CD4-positive, alpha-beta memory T cell (primary cell): ENCODE results near the gene RASSF3. TPM values are rescaled to one million over a fixed set of nuclear protein-coding genes. Genes with fewer than 3 reads are reported as not detected.

Source experiments
- CTCF ChIA-PET: fragments of 350-600 bp; sonication (Branson Sonifier 250); formaldehyde crosslinking; loops from one replicate; lab custom pipeline; 2021; ENCODE audit warnings: inconsistent platforms; ENCODE audit not compliant: partially characterized antibody; lab: Charles Lee
- POLR2A ChIA-PET: fragments of 350-600 bp; sonication (Branson Sonifier 250); formaldehyde crosslinking; loops from one replicate; lab custom pipeline; 2021; ENCODE audit not compliant: partially characterized antibody; lab: Charles Lee
- DNase-seq, 5 donors: peaks; one replicate each; pipeline versions ENCODE4 v3.0.0 to v3.0.0-alpha.2; 2020 to 2022; ENCODE audit warnings: mixed read lengths in 1 of 5
- H3K27ac ChIP-seq: one replicate; pipeline ENCODE4 v1.7.0; 2013; ENCODE audit warnings: low read depth, low read length
- H3K27me3 ChIP-seq: 2 replicates; pipeline ENCODE4 v1.7.0; 2013; ENCODE audit warnings: mild to moderate bottlenecking, low read length, moderate library complexity; ENCODE audit not compliant: insufficient read depth
- H3K36me3 ChIP-seq: 2 replicates; pipeline ENCODE4 v1.7.0; 2013; ENCODE audit warnings: mild to moderate bottlenecking, low read length, moderate library complexity; ENCODE audit not compliant: insufficient read depth
- H3K4me1 ChIP-seq: 2 replicates; pipeline ENCODE4 v1.7.0; 2013; ENCODE audit warnings: mild to moderate bottlenecking, low read length, moderate library complexity; ENCODE audit not compliant: insufficient read depth
- H3K4me3 ChIP-seq, 2 donors: one replicate each; pipeline ENCODE4 v1.7.0; 2013; ENCODE audit warnings: low read length in 2 of 2, mild to moderate bottlenecking in 1 of 2
- H3K9me3 ChIP-seq, 2 donors: one replicate each; pipeline ENCODE4 v1.7.0; 2013; ENCODE audit warnings: low read length in 2 of 2, control low read depth in 1 of 2; ENCODE audit not compliant: control insufficient read depth in 1 of 2
- H3K27ac Mint-ChIP-seq, 7 donors: one replicate each; pipeline ENCODE4 v1.8.0; 2020 to 2021; ENCODE audit warnings: mixed read lengths in 7 of 7, mild to moderate bottlenecking in 6 of 7, inconsistent platforms in 3 of 7, moderate library complexity in 3 of 7
- H3K27me3 Mint-ChIP-seq, 2 donors: one replicate each; pipeline ENCODE4 v1.8.0; 2020 to 2021; ENCODE audit warnings: mixed read lengths in 2 of 2
- H3K36me3 Mint-ChIP-seq, 2 donors: one replicate each; pipeline ENCODE4 v1.8.0; 2020 to 2021; ENCODE audit warnings: mixed read lengths in 2 of 2, inconsistent platforms in 1 of 2, mild to moderate bottlenecking in 1 of 2
- H3K4me1 Mint-ChIP-seq, 4 donors: one replicate each; pipeline ENCODE4 v1.8.0; 2020 to 2021; ENCODE audit warnings: mixed read lengths in 4 of 4, mild to moderate bottlenecking in 1 of 4
- H3K4me3 Mint-ChIP-seq, 8 donors: one replicate each; pipeline ENCODE4 v1.8.0; 2020 to 2021; ENCODE audit warnings: mixed read lengths in 8 of 8, mild to moderate bottlenecking in 7 of 8, moderate library complexity in 6 of 8, inconsistent platforms in 3 of 8
- H3K9me3 Mint-ChIP-seq, 8 donors: one replicate each; pipeline ENCODE4 v1.8.0; 2020 to 2021; ENCODE audit warnings: mixed read lengths in 8 of 8, mild to moderate bottlenecking in 5 of 8, inconsistent platforms in 3 of 8, moderate library complexity in 1 of 8
- intact Hi-C: fragments of 100-400 bp; cut with micrococcal nuclease; formaldehyde crosslinking; loops from one replicate; pipeline ENCODE4 v1.15.1; 2023
- polyA plus RNA-seq, 2 donors: library from polyadenylated mRNA; unstranded; fragments of 300-500 nt; fragmentation: Illumina TruSeq; gene quantifications; one replicate each; pipeline ENCODE4 v1.2.3, GENCODE V29; 2021
- total RNA-seq, 2 experiments: library from RNA; stranded (reverse); gene quantifications; one replicate each; pipeline ENCODE4 v1.2.3, GENCODE V29; 2021

RASSF3 gene
- total and polyA plus RNA-seq, 4 experiments from 2014 or later = 5.2 to 159 (median 85.7) TPM

DNA sequence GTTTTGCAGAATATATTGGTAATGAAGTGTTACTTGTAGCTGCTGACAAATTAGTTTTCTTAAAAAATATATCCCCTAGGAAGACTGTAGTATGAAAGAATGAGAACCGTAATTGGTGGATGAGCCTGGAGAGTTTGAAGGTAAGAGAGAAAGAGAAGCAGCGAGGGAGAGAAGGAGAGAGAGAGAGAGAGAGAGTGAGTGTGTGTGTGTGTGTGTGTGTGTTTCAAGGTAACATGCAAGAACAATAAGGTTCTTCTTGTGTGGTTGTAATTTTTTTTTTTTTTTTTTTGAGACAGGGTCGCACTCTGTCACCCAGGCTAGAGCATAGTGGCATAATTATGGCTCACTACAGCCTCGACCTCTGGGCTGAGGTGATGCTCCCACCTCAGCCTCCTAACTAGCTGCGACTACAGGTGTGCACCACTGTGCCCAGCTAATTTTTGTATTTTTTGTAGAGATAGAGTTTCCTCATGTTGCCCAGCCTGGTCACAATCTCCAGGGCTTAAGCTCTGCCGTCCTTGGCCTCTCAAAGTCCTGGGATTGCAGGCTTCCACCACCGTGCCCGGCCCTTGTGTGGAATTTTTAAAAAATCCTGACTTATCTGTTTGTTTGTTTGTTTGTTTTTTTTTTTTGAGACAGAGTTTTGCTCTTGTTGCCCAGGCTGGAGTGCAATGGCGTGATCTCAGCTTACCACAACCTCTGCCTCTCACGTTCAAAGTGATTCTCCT, 73.7 kb downstream of the RASSF3 start:
- ChIA-PET CTCF (interaction anchor here (0.7 to 9.7 kb wide), 16 partner anchors 11 to 135 kb away, joined by 3 to 85 read pairs (median 5); no protein-coding TSS in a partner anchor), POLR2A (interaction anchor here (0.5 to 15.6 kb wide), 11 partner anchors 9 to 241 kb away, joined by 3 to 405 read pairs (median 7); partner anchors contain the start of gene RASSF3)
- Histone ChIP-seq H3K27ac (peak overlapping the region; percentile 59), H3K4me3 (peak overlapping the region in 1 of 2 donors; percentile 6), H3K36me3 (peaks cover 14% of the 10 kb centered on the region), H3K27me3 (no peaks in the 10 kb centered on the region), H3K4me1 (peaks cover 100% of the 10 kb centered on the region), H3K9me3 (no peaks in the 10 kb centered on the region)
- peaks cover 0 to 5% (median 0%) of the 10 kb centered on the region in 8 donors for H3K9me3 Mint-ChIP-seq
- no peak for DNase-seq
- intact Hi-C loops = loop anchor here (1.0 kb wide), 4 partner anchors 10 to 75 kb away; no protein-coding TSS in a partner anchor
- H3K4me1 Mint-ChIP-seq = peaks cover 64 to 92% (median 82%) of the 10 kb centered on the region in 4 donors
- H3K36me3 Mint-ChIP-seq = peaks cover 47 to 62% of the 10 kb centered on the region in 2 donors
- no peaks in the 10 kb centered on the region for H3K27me3 Mint-ChIP-seq
- H3K4me3 Mint-ChIP-seq = peak overlapping the region; percentile 58 to 79 (median 74)
- peak overlapping the region; percentile 95 to 97 (median 97) for H3K27ac Mint-ChIP-seq

GRCh38 chr12:64685050-64685449, 74.8 kb downstream of the RASSF3 start:
- H3K36me3 Mint-ChIP-seq = peaks cover 53 to 62% of the 10 kb centered on the region in 2 donors

GRCh38 chr12:64685605-64686004, 75.3 kb downstream of the RASSF3 start:
- Mint-ChIP-seq H3K27ac (peak overlapping the region; percentile 95 to 97 (median 97)), H3K9me3 (peaks cover 0 to 2% (median 0%) of the 10 kb centered on the region in 8 donors), H3K4me3 (peak overlapping the region in 7 of 8 donors; percentile 5 to 79 (median 53)), H3K4me1 (peaks cover 60 to 86% (median 75%) of the 10 kb centered on the region in 4 donors), H3K27me3 (no peaks in the 10 kb centered on the region), H3K36me3 (peaks cover 53 to 66% of the 10 kb centered on the region in 2 donors)
- Histone ChIP-seq H3K27ac (peak overlapping the region; percentile 59), H3K4me3 (peak overlapping the region in 1 of 2 donors; percentile 6), H3K4me1 (peaks cover 91% of the 10 kb centered on the region), H3K27me3 (no peaks in the 10 kb centered on the region), H3K36me3 (peaks cover 19% of the 10 kb centered on the region), H3K9me3 (no peaks in the 10 kb centered on the region)
- intact Hi-C loops = no loop called here
- no peak for DNase-seq
- POLR2A ChIA-PET = interaction anchor here (1.5 to 15.6 kb wide), 6 partner anchors 8 to 86 kb away, joined by 3 to 405 read pairs (median 160); partner anchors contain the start of gene RASSF3
- CTCF ChIA-PET = interaction anchor here (1.0 to 9.7 kb wide), 5 partner anchors 12 to 86 kb away, joined by 3 to 85 read pairs (median 5); no protein-coding TSS in a partner anchor

More at GRCh38 chr12:64685050-64685449, 74.8 kb downstream of the RASSF3 start:
- Mint-ChIP-seq H3K27ac (peak overlapping the region; percentile 95 to 97 (median 97)), H3K9me3 (peaks cover 0 to 2% (median 0%) of the 10 kb centered on the region in 8 donors), H3K4me3 (peak overlapping the region; percentile 50 to 79 (median 70)), H3K27me3 (no peaks in the 10 kb centered on the region), H3K4me1 (peaks cover 62 to 87% (median 77%) of the 10 kb centered on the region in 4 donors)
- Histone ChIP-seq H3K9me3 (no peaks in the 10 kb centered on the region), H3K36me3 (peaks cover 19% of the 10 kb centered on the region), H3K27ac (peak overlapping the region; percentile 59), H3K27me3 (no peaks in the 10 kb centered on the region), H3K4me1 (peaks cover 97% of the 10 kb centered on the region), H3K4me3 (no peak overlapping the region)
- ChIA-PET CTCF (interaction anchor here (1.0 to 9.7 kb wide), 11 partner anchors 12 to 136 kb away, joined by 3 to 85 read pairs (median 6); no protein-coding TSS in a partner anchor), POLR2A (interaction anchor here (0.6 to 15.6 kb wide), 9 partner anchors 8 to 85 kb away, joined by 3 to 405 read pairs (median 8); partner anchors contain the start of gene RASSF3)
- DNase-seq = peak in 1 of 5 donors; percentile 57
- intact Hi-C loops = no loop called here

DNA sequence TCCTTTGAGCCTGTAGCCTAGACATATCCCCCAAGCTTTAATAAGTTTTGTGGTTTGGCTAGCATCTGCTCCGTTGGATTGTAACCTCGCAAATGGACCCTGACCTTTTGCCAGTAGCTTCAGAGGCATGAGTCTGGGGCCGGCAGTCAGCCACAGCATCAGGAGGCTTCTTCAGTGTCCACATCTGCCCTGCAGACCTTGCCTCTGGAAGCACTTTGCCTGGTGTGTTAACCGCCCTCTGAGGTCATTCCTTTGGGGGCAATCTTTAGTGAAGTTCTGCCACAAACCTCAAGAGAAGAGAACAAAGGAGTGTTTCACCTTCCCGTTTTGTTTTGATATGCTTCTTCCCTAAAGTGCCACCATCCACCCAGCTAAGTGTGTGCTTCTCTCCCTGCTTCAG, 77.5 kb downstream of the RASSF3 start:
- ChIA-PET POLR2A (interaction anchor here (1.2 to 12.4 kb wide), 6 partner anchors 9 to 138 kb away, joined by 3 to 231 read pairs (median 78); partner anchors contain the start of gene RASSF3), CTCF (interaction anchor here (0.9 to 2.6 kb wide), 3 partner anchors 10 to 87 kb away, joined by 3 to 18 read pairs (median 4); no protein-coding TSS in a partner anchor)
- Histone ChIP-seq H3K4me1 (peaks cover 87% of the 10 kb centered on the region), H3K36me3 (peaks cover 31% of the 10 kb centered on the region), H3K4me3 (no peak overlapping the region), H3K27me3 (no peaks in the 10 kb centered on the region), H3K9me3 (no peaks in the 10 kb centered on the region), H3K27ac (peak overlapping the region; percentile 19)
- H3K9me3 Mint-ChIP-seq = peaks cover 0 to 2% (median 0%) of the 10 kb centered on the region in 8 donors
- peaks cover 60 to 83% (median 71%) of the 10 kb centered on the region in 4 donors for H3K4me1 Mint-ChIP-seq
- peaks cover 61 to 71% of the 10 kb centered on the region in 2 donors for H3K36me3 Mint-ChIP-seq
- no peaks in the 10 kb centered on the region for H3K27me3 Mint-ChIP-seq
- H3K4me3 Mint-ChIP-seq = peak overlapping the region; percentile 5 to 71 (median 67)
- peak overlapping the region; percentile 48 to 97 (median 88) for H3K27ac Mint-ChIP-seq
- intact Hi-C loops = no loop called here
- no peak for DNase-seq

DNA sequence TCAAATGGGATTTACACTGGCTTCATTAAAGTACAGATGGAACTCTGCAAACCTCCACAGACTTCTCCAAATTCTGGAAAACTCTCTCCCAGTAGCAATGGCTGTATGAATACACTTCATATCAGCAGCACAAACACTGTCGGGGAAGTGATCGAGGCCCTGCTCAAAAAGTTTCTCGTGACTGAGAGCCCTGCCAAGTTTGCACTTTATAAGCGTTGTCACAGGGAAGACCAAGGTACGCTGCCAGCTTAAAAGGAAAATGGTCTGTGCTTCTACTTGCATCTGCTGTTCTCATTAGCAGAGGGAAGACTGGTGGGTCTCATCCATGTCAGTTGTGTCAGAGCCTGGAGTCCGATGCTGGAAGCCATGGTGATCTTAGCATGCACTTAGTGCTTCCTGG, 77.9 kb downstream of the RASSF3 start:
- Histone ChIP-seq H3K4me1 (peaks cover 87% of the 10 kb centered on the region), H3K27ac (peak overlapping the region; percentile 19), H3K36me3 (peaks cover 31% of the 10 kb centered on the region), H3K4me3 (no peak overlapping the region), H3K9me3 (no peaks in the 10 kb centered on the region), H3K27me3 (no peaks in the 10 kb centered on the region)
- ChIA-PET POLR2A (interaction anchor here (0.8 to 12.4 kb wide), 8 partner anchors 9 to 139 kb away, joined by 3 to 231 read pairs (median 10); partner anchors contain the start of gene RASSF3), CTCF (interaction anchor here (0.9 to 16.0 kb wide), 12 partner anchors 9 to 143 kb away, joined by 3 to 252 read pairs (median 6); no protein-coding TSS in a partner anchor)
- intact Hi-C loops = no loop called here
- no peaks in the 10 kb centered on the region for H3K27me3 Mint-ChIP-seq
- H3K9me3 Mint-ChIP-seq = peaks cover 0 to 2% (median 0%) of the 10 kb centered on the region in 8 donors
- peaks cover 62 to 71% of the 10 kb centered on the region in 2 donors for H3K36me3 Mint-ChIP-seq
- peak overlapping the region; percentile 48 to 97 (median 88) for H3K27ac Mint-ChIP-seq
- peaks cover 59 to 83% (median 71%) of the 10 kb centered on the region in 4 donors for H3K4me1 Mint-ChIP-seq
- peak overlapping the region in 7 of 8 donors; percentile 52 to 71 (median 69) for H3K4me3 Mint-ChIP-seq
- DNase-seq = no peak

DNA sequence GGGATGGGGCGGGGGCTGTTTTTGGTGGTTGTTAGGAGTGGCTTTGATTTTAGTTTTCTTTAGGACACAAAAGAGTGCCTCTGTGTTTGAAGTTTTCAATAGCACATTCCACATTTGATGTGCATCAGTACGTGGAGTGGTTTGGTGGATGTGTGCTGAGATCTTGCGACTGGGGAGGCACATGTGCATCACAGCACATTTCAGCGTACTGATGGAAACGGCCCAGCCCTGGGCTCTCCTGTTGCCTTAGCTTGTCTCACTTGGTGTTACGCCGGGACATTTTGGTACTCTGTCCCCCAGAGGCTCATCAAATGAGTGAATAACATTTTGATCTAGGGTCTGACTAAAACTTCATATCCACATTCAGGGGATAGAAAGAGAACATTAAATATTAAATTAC, 78.4 kb downstream of the RASSF3 start:
- H3K27ac ChIP-seq = peak overlapping the region; percentile 19
- H3K36me3 Mint-ChIP-seq = peaks cover 65 to 69% of the 10 kb centered on the region in 2 donors

More for the DNA sequence above, 78.4 kb downstream of the RASSF3 start:
- Mint-ChIP-seq H3K27me3 (no peaks in the 10 kb centered on the region), H3K4me3 (peak overlapping the region in 7 of 8 donors; percentile 52 to 71 (median 69)), H3K4me1 (peaks cover 56 to 83% (median 68%) of the 10 kb centered on the region in 4 donors), H3K9me3 (peaks cover 0 to under 1% (median 0%) of the 10 kb centered on the region in 8 donors), H3K27ac (peak overlapping the region; percentile 48 to 97 (median 88))
- no peak for DNase-seq
- intact Hi-C loops = no loop called here
- ChIA-PET CTCF (interaction anchor here (0.9 to 16.0 kb wide), 15 partner anchors 9 to 144 kb away, joined by 3 to 252 read pairs (median 5); no protein-coding TSS in a partner anchor), POLR2A (interaction anchor here (0.8 to 12.4 kb wide), 9 partner anchors 9 to 139 kb away, joined by 3 to 231 read pairs (median 4); partner anchors contain the start of gene RASSF3)
- no peak overlapping the region for H3K4me3 ChIP-seq
- no peaks in the 10 kb centered on the region for H3K27me3 ChIP-seq
- H3K36me3 ChIP-seq = peaks cover 36% of the 10 kb centered on the region
- peaks cover 87% of the 10 kb centered on the region for H3K4me1 ChIP-seq
- H3K9me3 ChIP-seq = no peaks in the 10 kb centered on the region
